Pancreas (tissue), 10 donors: ENCODE measurements around the gene PHF12. TPM values are rescaled to one million over a fixed set of nuclear protein-coding genes. Genes with fewer than 3 reads are reported as not detected.

Experiments
- ATAC-seq, 4 donors: fragments of 200-7000 bp; cut with Tn5 transposase; one replicate each; pipeline versions ENCODE4 v1.8.0 to v1.9.1; 2020; ENCODE audit warnings: mild to moderate bottlenecking in 4 of 4, moderate library complexity in 4 of 4
- DNase-seq, 6 donors: peaks; one replicate each; pipeline ENCODE4 v3.0.0-alpha.2; 2020
- FAIRE-seq: peaks from 2 replicates; lab custom pipeline; 2012; peaks lifted over from hg19 to GRCh38; lab: Jason Lieb, UNC
- H3K27ac ChIP-seq, 4 donors: fragments of 200-600 bp; sonication (generic); 1 replicate in 3 of 4; 2 replicates in 1 of 4; pipeline versions ENCODE4 v1.5.0 to v1.8.0; 2020
- H3K27me3 ChIP-seq, 4 donors: fragments of 200-600 bp; one replicate each; pipeline ENCODE4 v1.8.0; 2021
- H3K36me3 ChIP-seq, 3 donors: fragments of 200-600 bp; sonication (generic) in 1 of 3; one replicate each; pipeline versions ENCODE4 v1.5.0 to v1.8.0; 2020 to 2021
- H3K4me1 ChIP-seq, 3 donors: fragments of 200-600 bp; one replicate each; pipeline ENCODE4 v1.8.0; 2021
- H3K4me3 ChIP-seq, 4 donors: fragments of 200-600 bp; sonication (generic) in 2 of 4; one replicate each; pipeline versions ENCODE4 v1.5.0 to v1.8.0; 2020 to 2021
- H3K9me3 ChIP-seq, 4 donors: fragments of 200-600 bp; one replicate each; pipeline ENCODE4 v1.8.0; 2021
- CTCF ChIP-seq, 4 donors: fragments of 200-600 bp; sonication (generic) in 3 of 4; IDR thresholded peaks; one replicate each; pipeline versions ENCODE4 v1.5.0 to v1.8.0; 2021; ENCODE audit warnings: antibody characterized with exemption in 4 of 4
- WGBS, 2 donors: extraction: QIAGEN DNeasy Blood & Tissue Kit; methylation state at CpG; one replicate each; pipeline ENCODE4 v1.1.7; 2013; 5-methylcytosine and 5-hydroxymethylcytosine counted together
- intact Hi-C, 3 donors: fragments of 100-400 bp; cut with DNase I; formaldehyde crosslinking; loops; one replicate each; pipeline versions ENCODE4 v1.11.1 to v1.14.2; 2022
- polyA plus RNA-seq, 2 donors: library from polyadenylated mRNA; stranded (reverse); fragments of 200-250 nt; gene quantifications; one replicate each; pipeline ENCODE4 v1.2.3, GENCODE V29; 2013
- total RNA-seq, 6 donors: library from RNA; stranded (reverse); fragmentation: NEBNext Ultra II Directional in 4 of 6; extraction: Animal tissue kit (Norgen Biotek cat#: 25700) in 4 of 6; gene quantifications; one replicate each; pipeline versions ENCODE4 v1.2.1 to v1.2.4, GENCODE V29; 2021 to 2023
- donor health status: healthy with polysubstance abuse.
- donor health status: DM: no; HTN: no; CAD: no; lungs with moderate emphysema.
- donor health status: DM: no; HTN: no; CAD: no.
- donor health status: control.
- donor health status: control.
- donor health status: Bipolar disorder and iron deficiency.
- donor health status: DM: yes; HTN: yes; CAD: no.
- donor health status: DM: no; HTN: no; CAD: no.
- donor health status: DM: no; HTN: no; CAD: no.
- donor health status: DM: yes; HTN: yes; CAD: no.

PHF12 gene
- total and polyA plus RNA-seq, 8 donors = 19.9 to 31.6 (median 25.6) TPM

GRCh38 chr17:28993645-28994426, 42.5 kb upstream of the PHF12 start:
- no peaks in the 10 kb centered on the region for H3K4me1 ChIP-seq
- no peaks in the 10 kb centered on the region for H3K27me3 ChIP-seq
- ATAC-seq = no peak
- no peak for TF ChIP-seq CTCF (IDR thresholded peaks at IDR 0.05)
- H3K9me3 ChIP-seq = no peaks in the 10 kb centered on the region
- no peak overlapping the region for H3K4me3 ChIP-seq
- no peak for FAIRE-seq
- H3K27ac ChIP-seq = no peak overlapping the region
- intact Hi-C loops = no loop called here
- 67 to 71% methylated on average over 13 of the region's 13 CpGs for WGBS, 2 donors
- DNase-seq = no peak
- H3K36me3 ChIP-seq = no peaks in the 10 kb centered on the region

GRCh38 chr17:28992625-28993600, 41.6 kb upstream of the PHF12 start:
- intact Hi-C loops = no loop called here
- WGBS, 2 donors = 68 to 78% methylated on average over 11 of the region's 11 CpGs
- H3K27ac ChIP-seq = no peak overlapping the region
- FAIRE-seq (no peak), ATAC-seq (no peak), DNase-seq (no peak)
- H3K9me3 ChIP-seq = no peaks in the 10 kb centered on the region
- H3K36me3 ChIP-seq = no peaks in the 10 kb centered on the region
- no peaks in the 10 kb centered on the region for H3K4me1 ChIP-seq
- no peak for TF ChIP-seq CTCF (IDR thresholded peaks at IDR 0.05)
- no peak overlapping the region for H3K4me3 ChIP-seq
- no peaks in the 10 kb centered on the region for H3K27me3 ChIP-seq

GRCh38 chr17:28992185-28992584, 40.9 kb upstream of the PHF12 start:
- no peak overlapping the region for H3K27ac ChIP-seq
- no peaks in the 10 kb centered on the region for H3K27me3 ChIP-seq
- no peak for TF ChIP-seq CTCF (IDR thresholded peaks at IDR 0.05)
- 77 to 84% methylated on average over 7 of the region's 7 CpGs for WGBS, 2 donors
- ATAC-seq (no peak), FAIRE-seq (no peak), DNase-seq (no peak)
- no peaks in the 10 kb centered on the region for H3K4me1 ChIP-seq
- no peaks in the 10 kb centered on the region for H3K9me3 ChIP-seq
- no peak overlapping the region for H3K4me3 ChIP-seq
- H3K36me3 ChIP-seq = no peaks in the 10 kb centered on the region
- intact Hi-C loops = no loop called here

GRCh38 chr17:28991779-28992178, 40.5 kb upstream of the PHF12 start:
- DNase-seq = no peak
- TF ChIP-seq CTCF (IDR thresholded peaks at IDR 0.05) = no peak
- H3K4me3 ChIP-seq = no peak overlapping the region
- intact Hi-C loops = no loop called here
- H3K9me3 ChIP-seq = no peaks in the 10 kb centered on the region
- FAIRE-seq = no peak
- no peaks in the 10 kb centered on the region for H3K36me3 ChIP-seq
- no peaks in the 10 kb centered on the region for H3K27me3 ChIP-seq
- no peak for ATAC-seq
- WGBS, 2 donors = 46 to 58% methylated on average over 8 of the region's 8 CpGs
- no peak overlapping the region for H3K27ac ChIP-seq
- H3K4me1 ChIP-seq = no peaks in the 10 kb centered on the region
